GM23338 (cell line): ENCODE data around the gene CROCC2. TPM values are rescaled to one million over a fixed set of nuclear protein-coding genes. Genes with fewer than 3 reads are reported as not detected.

Source experiments
- ATAC-seq: fragments of 200-7000 bp; cut with Tn5 transposase; 3 replicates; pipeline ENCODE4 v1.9.1; 2020
- DNase-seq: peaks from one replicate; pipeline ENCODE4 v3.0.0-alpha.2; 2015; ENCODE audit warnings: low spot score
- H2AFZ ChIP-seq: fragments of 200-600 bp; sonication (generic); 2 replicates; pipeline ENCODE4 v1.8.0; 2016; ENCODE audit warnings: antibody characterized with exemption, mild to moderate bottlenecking, moderate library complexity
- H3F3A ChIP-seq: fragments of 200-600 bp; sonication (generic); replicated peaks from 2 replicates; pipeline ENCODE4 v1.8.0; 2017; ENCODE audit warnings: antibody characterized with exemption, mixed run types, low read depth
- H3K27ac ChIP-seq: fragments of 200-600 bp; sonication (generic); 2 replicates; pipeline ENCODE4 v1.6.1; 2016; ENCODE audit warnings: low read depth
- H3K27me3 ChIP-seq: fragments of 200-600 bp; sonication (generic); 2 replicates; pipeline ENCODE4 v1.8.0; 2016; ENCODE audit warnings: mild to moderate bottlenecking, mixed run types, moderate library complexity; ENCODE audit not compliant: insufficient read depth
- H3K36me3 ChIP-seq: fragments of 200-600 bp; sonication (generic); 2 replicates; pipeline ENCODE4 v1.8.0; 2016; ENCODE audit warnings: mild to moderate bottlenecking; ENCODE audit not compliant: insufficient read depth
- H3K4me1 ChIP-seq: fragments of 200-600 bp; sonication (generic); 2 replicates; pipeline ENCODE4 v1.8.0; 2016; ENCODE audit warnings: mild to moderate bottlenecking, moderate library complexity; ENCODE audit not compliant: insufficient read depth
- H3K4me2 ChIP-seq: fragments of 200-600 bp; sonication (generic); 2 replicates; pipeline ENCODE4 v1.7.1; 2017; ENCODE audit warnings: mixed run types
- H3K4me3 ChIP-seq: fragments of 200-600 bp; sonication (generic); 2 replicates; pipeline ENCODE4 v1.6.1; 2016; ENCODE audit warnings: mixed run types
- H3K79me2 ChIP-seq: fragments of 200-600 bp; sonication (generic); replicated peaks from 2 replicates; pipeline ENCODE4 v1.8.0; 2017; ENCODE audit warnings: mild to moderate bottlenecking; ENCODE audit not compliant: insufficient read depth
- H3K9me2 ChIP-seq: fragments of 200-600 bp; sonication (generic); 2 replicates; pipeline ENCODE4 v1.8.0; 2017; ENCODE audit not compliant: insufficient read depth
- H4K20me1 ChIP-seq: fragments of 200-600 bp; sonication (generic); replicated peaks from 2 replicates; pipeline ENCODE4 v1.8.0; 2017; ENCODE audit warnings: mild to moderate bottlenecking; ENCODE audit not compliant: insufficient read depth
- H3K27ac Mint-ChIP-seq: 2 replicates; pipeline ENCODE4 v1.8.0; 2020; ENCODE audit warnings: inconsistent platforms, mild to moderate bottlenecking, moderate library complexity, mixed read lengths
- H3K27me3 Mint-ChIP-seq: 3 replicates; pipeline ENCODE4 v1.8.0; 2022; ENCODE audit warnings: low read depth, mild to moderate bottlenecking, moderate library complexity, mixed read lengths, inconsistent platforms; ENCODE audit not compliant: insufficient read depth, poor library complexity
- H3K36me3 Mint-ChIP-seq: 3 replicates; pipeline ENCODE4 v1.8.0; 2021; ENCODE audit warnings: low read depth, mild to moderate bottlenecking, inconsistent platforms, moderate library complexity, mixed read lengths
- H3K4me1 Mint-ChIP-seq: 3 replicates; pipeline ENCODE4 v1.8.0; 2020; ENCODE audit warnings: mild to moderate bottlenecking, inconsistent platforms, mixed read lengths
- H3K4me3 Mint-ChIP-seq: 3 replicates; pipeline ENCODE4 v1.8.0; 2021; ENCODE audit warnings: moderate library complexity, mild to moderate bottlenecking, inconsistent platforms, mixed read lengths
- H3K9me3 Mint-ChIP-seq: 3 replicates; pipeline ENCODE4 v1.8.0; 2020; ENCODE audit warnings: moderate library complexity, mild to moderate bottlenecking, inconsistent platforms, mixed read lengths
- CREB1 ChIP-seq: fragments of 250-450 bp; sonication (Bioruptor Pico); IDR thresholded peaks from 2 replicates; pipeline ENCODE4 v1.5.0; 2020; ENCODE audit warnings: low read depth, mild to moderate bottlenecking, moderate library complexity
- EZH2phosphoT487 ChIP-seq: fragments of 200-600 bp; sonication (generic); IDR thresholded peaks from one replicate; pipeline ENCODE4 v1.8.1; 2018; ENCODE audit warnings: antibody characterized with exemption; ENCODE audit not compliant: unreplicated experiment
- JUNB ChIP-seq: IDR thresholded peaks from one replicate; pipeline ENCODE4 v1.6.1; 2016; ENCODE audit warnings: antibody characterized with exemption; ENCODE audit not compliant: unreplicated experiment
- NANOG ChIP-seq: IDR thresholded peaks from 2 replicates; pipeline ENCODE4 v1.6.1; 2016; ENCODE audit warnings: antibody characterized with exemption, borderline replicate concordance
- POLR2AphosphoS5 ChIP-seq: IDR thresholded peaks from 2 replicates; pipeline ENCODE4 v1.6.1; 2016; ENCODE audit warnings: antibody characterized with exemption, low read depth
- ZNF114 ChIP-seq: fragments of 250-450 bp; sonication (Bioruptor Pico); IDR thresholded peaks from 2 replicates; pipeline ENCODE4 v1.5.0; 2020; ENCODE audit warnings: mild to moderate bottlenecking, moderate library complexity
- ZNF331 ChIP-seq: fragments of 250-450 bp; sonication (Bioruptor Pico); IDR thresholded peaks from 2 replicates; pipeline ENCODE4 v1.5.0; 2020; ENCODE audit warnings: low read depth, mild to moderate bottlenecking, moderate library complexity
- polyA plus RNA-seq: library from polyadenylated mRNA; unstranded; fragments of >200 nt; fragmentation: Nextera tagmentation; extraction: Ambion mirVana; gene quantifications from 2 replicates; pipeline ENCODE4 v1.2.1, GENCODE V29; 2016
- total RNA-seq: library from RNA; depleted of rRNA; stranded (reverse); fragments of >200 nt; shearing (Covaris generic); gene quantifications from 2 replicates; pipeline ENCODE4 v1.2.3, GENCODE V29; 2014
- TF ChIP-seq, protein P1 (sequence below): IDR thresholded peaks from one replicate; pipeline ENCODE4 v1.6.1; 2018; ENCODE audit warnings: antibody characterized with exemption; ENCODE audit not compliant: unreplicated experiment
- TF ChIP-seq, protein P2 (sequence below): IDR thresholded peaks from 2 replicates; pipeline ENCODE4 v1.6.1; 2016; ENCODE audit warnings: antibody characterized with exemption
- TF ChIP-seq, protein P3 (sequence below), 2 experiments: fragments of 200-600 bp in 1 of 2; sonication (generic) in 1 of 2; conservative IDR thresholded peaks; 2 replicates each; pipeline versions ENCODE4 v1.5.1 to v1.6.1; 2016 to 2017; ENCODE audit warnings: antibody characterized with exemption in 2 of 2, low read depth in 2 of 2, mild to moderate bottlenecking in 2 of 2, moderate library complexity in 1 of 2

The CROCC2 gene
- total and polyA plus RNA-seq, 2 experiments from 2014 or later: not detected

DNA sequence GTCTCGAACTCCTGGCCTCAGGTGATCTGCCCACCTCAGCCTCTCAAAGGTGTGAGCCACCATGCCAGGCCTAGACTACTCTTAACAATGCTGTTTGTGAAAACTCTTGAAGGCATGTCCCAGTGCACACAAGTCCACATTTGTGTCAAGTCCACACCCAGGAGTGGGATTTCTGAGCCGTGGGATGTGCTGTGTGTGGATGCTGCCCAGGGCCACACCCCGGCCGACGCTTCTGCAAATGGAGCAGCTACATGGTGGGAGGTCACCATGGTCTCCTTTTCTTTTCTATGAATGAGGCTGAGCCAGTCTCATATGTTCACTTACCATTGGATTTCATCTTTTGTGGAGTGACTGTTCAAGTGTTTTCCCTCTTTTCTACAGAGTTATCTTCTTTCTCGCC lies 108.1 kb downstream of the CROCC2 start:
- no peaks in the 10 kb centered on the region for H3K79me2 ChIP-seq
- no peaks in the 10 kb centered on the region for H3K27me3 ChIP-seq
- Mint-ChIP-seq H3K27me3 (peaks cover 8% of the 10 kb centered on the region), H3K36me3 (no peaks in the 10 kb centered on the region; the same call in 2 of the 3 replicates), H3K4me3 (no peak overlapping the region), H3K9me3 (no peaks in the 10 kb centered on the region; the same call in 2 of the 3 replicates), H3K27ac (no peak overlapping the region), H3K4me1 (peaks cover 15% of the 10 kb centered on the region)
- no peak overlapping the region for H3K4me2 ChIP-seq
- no peak overlapping the region for H3K4me3 ChIP-seq
- ATAC-seq (no peak), DNase-seq (no peak)
- no peak overlapping the region for H2AFZ ChIP-seq
- TF ChIP-seq CREB1 (CRISPR knock-in tag) (no peak), POLR2AphosphoS5 (no peak), JUNB (no peak)
- TF ChIP-seq, protein P1, sequence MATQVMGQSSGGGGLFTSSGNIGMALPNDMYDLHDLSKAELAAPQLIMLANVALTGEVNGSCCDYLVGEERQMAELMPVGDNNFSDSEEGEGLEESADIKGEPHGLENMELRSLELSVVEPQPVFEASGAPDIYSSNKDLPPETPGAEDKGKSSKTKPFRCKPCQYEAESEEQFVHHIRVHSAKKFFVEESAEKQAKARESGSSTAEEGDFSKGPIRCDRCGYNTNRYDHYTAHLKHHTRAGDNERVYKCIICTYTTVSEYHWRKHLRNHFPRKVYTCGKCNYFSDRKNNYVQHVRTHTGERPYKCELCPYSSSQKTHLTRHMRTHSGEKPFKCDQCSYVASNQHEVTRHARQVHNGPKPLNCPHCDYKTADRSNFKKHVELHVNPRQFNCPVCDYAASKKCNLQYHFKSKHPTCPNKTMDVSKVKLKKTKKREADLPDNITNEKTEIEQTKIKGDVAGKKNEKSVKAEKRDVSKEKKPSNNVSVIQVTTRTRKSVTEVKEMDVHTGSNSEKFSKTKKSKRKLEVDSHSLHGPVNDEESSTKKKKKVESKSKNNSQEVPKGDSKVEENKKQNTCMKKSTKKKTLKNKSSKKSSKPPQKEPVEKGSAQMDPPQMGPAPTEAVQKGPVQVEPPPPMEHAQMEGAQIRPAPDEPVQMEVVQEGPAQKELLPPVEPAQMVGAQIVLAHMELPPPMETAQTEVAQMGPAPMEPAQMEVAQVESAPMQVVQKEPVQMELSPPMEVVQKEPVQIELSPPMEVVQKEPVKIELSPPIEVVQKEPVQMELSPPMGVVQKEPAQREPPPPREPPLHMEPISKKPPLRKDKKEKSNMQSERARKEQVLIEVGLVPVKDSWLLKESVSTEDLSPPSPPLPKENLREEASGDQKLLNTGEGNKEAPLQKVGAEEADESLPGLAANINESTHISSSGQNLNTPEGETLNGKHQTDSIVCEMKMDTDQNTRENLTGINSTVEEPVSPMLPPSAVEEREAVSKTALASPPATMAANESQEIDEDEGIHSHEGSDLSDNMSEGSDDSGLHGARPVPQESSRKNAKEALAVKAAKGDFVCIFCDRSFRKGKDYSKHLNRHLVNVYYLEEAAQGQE: no peak
- TF ChIP-seq, protein P2, sequence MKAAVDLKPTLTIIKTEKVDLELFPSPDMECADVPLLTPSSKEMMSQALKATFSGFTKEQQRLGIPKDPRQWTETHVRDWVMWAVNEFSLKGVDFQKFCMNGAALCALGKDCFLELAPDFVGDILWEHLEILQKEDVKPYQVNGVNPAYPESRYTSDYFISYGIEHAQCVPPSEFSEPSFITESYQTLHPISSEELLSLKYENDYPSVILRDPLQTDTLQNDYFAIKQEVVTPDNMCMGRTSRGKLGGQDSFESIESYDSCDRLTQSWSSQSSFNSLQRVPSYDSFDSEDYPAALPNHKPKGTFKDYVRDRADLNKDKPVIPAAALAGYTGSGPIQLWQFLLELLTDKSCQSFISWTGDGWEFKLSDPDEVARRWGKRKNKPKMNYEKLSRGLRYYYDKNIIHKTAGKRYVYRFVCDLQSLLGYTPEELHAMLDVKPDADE: no peak
- H3K27ac ChIP-seq: no peak overlapping the region
- H3F3A ChIP-seq: 0 out of 2 replicates have a peak, but pooled peaks cover 4% of the 10 kb centered on the region
- no peaks in the 10 kb centered on the region for H3K36me3 ChIP-seq
- no peaks in the 10 kb centered on the region; the same call in 1 of the 2 replicates for H4K20me1 ChIP-seq
- H3K4me1 ChIP-seq: peaks cover 16% of the 10 kb centered on the region
- H3K9me2 ChIP-seq: peaks cover 4% of the 10 kb centered on the region; the same call in 1 of the 2 replicates

DNA sequence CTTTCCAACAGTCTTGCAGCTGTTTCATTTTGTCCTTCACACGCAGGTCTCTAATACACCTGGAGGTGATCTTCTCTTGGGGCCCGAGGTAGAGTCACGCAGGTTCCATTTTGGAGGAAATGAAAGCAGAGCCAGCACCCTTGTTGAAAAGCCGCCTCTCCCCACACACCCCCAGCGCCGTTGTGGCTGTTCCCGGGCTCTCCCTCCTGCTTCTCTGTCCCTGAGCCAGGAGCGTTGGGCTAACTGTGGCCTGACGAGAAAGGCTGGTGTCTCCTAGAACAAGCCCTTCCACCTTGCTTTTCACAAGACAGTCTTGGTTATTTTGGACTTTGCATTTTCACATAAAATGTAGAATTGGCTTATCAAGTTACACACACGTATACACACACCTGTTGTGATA lies 108.6 kb downstream of the CROCC2 start:
- H3K79me2 ChIP-seq: no peaks in the 10 kb centered on the region
- no peaks in the 10 kb centered on the region; the same call in 1 of the 2 replicates for H4K20me1 ChIP-seq
- peaks cover 10% of the 10 kb centered on the region for H3K4me1 ChIP-seq
- Mint-ChIP-seq H3K27ac (no peak overlapping the region), H3K4me1 (peaks cover 10% of the 10 kb centered on the region), H3K36me3 (no peaks in the 10 kb centered on the region; the same call in 2 of the 3 replicates), H3K9me3 (no peaks in the 10 kb centered on the region), H3K27me3 (peaks cover 8% of the 10 kb centered on the region), H3K4me3 (no peak overlapping the region)
- H3F3A ChIP-seq: 0 out of 2 replicates have a peak, but pooled peaks cover 4% of the 10 kb centered on the region
- peaks cover 4% of the 10 kb centered on the region; the same call in 1 of the 2 replicates for H3K9me2 ChIP-seq
- no peaks in the 10 kb centered on the region for H3K27me3 ChIP-seq
- DNase-seq (no peak), ATAC-seq (no peak)
- no peak overlapping the region for H3K4me2 ChIP-seq
- no peak overlapping the region for H2AFZ ChIP-seq
- no peaks in the 10 kb centered on the region for H3K36me3 ChIP-seq
- no peak overlapping the region for H3K27ac ChIP-seq
- no peak overlapping the region for H3K4me3 ChIP-seq
- no peak for TF ChIP-seq ZNF114 (CRISPR knock-in tag)
- no peak for TF ChIP-seq CREB1 (CRISPR knock-in tag)
- no peak for TF ChIP-seq EZH2phosphoT487
- TF ChIP-seq ZNF331 (CRISPR knock-in tag): no peak
- no peak for TF ChIP-seq JUNB
- TF ChIP-seq, protein P3, sequence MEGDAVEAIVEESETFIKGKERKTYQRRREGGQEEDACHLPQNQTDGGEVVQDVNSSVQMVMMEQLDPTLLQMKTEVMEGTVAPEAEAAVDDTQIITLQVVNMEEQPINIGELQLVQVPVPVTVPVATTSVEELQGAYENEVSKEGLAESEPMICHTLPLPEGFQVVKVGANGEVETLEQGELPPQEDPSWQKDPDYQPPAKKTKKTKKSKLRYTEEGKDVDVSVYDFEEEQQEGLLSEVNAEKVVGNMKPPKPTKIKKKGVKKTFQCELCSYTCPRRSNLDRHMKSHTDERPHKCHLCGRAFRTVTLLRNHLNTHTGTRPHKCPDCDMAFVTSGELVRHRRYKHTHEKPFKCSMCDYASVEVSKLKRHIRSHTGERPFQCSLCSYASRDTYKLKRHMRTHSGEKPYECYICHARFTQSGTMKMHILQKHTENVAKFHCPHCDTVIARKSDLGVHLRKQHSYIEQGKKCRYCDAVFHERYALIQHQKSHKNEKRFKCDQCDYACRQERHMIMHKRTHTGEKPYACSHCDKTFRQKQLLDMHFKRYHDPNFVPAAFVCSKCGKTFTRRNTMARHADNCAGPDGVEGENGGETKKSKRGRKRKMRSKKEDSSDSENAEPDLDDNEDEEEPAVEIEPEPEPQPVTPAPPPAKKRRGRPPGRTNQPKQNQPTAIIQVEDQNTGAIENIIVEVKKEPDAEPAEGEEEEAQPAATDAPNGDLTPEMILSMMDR (conservative IDR thresholded peaks at IDR 0.05; ENCODE audit: low read depth in 2 of 2): no peak
- TF ChIP-seq NANOG: no peak
- TF ChIP-seq, protein P2: no peak
